A549 (cell line): ENCODE data around the gene UNC5B.

Experiments used
- CHD2 ChIP-seq: fragments of 150-350 bp; IDR thresholded peaks from 2 replicates; pipeline ENCODE4 v1.6.1; 2014; ENCODE audit warnings: low read length; ENCODE audit not compliant: partially characterized antibody
- NR3C1 ChIP-seq: fragments of >200 bp; sonication (Bioruptor Twin); formaldehyde crosslinking; IDR thresholded peaks from 3 replicates; pipeline ENCODE4 v1.6.1; 2017

GRCh38 chr10:71229726-71230655 lies 17.6 kb downstream of the UNC5B start:
- no peak for TF ChIP-seq CHD2
- no peak for TF ChIP-seq NR3C1
